Measurements from ENCODE around the gene LGALS3BP.

DNA sequence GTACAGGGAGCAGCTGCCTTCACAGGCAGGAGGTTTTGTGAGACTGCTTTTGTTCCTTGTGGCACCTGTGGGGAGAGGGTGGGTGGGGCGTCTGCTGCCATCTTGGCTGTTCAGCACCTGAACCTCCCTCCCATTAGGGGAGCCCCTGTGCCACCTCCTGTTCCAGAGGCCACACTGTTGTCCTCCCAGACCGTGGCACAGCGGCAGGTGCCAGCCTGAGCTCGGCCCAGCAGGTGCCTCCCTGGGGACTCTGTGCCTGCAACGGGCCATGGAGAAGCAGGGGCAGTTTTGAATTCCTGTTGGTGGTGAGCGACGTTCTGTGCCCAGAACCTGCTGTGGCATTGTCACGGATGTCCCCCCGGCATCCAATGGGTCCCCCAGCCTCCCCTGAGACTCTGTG lies 9.9 kb downstream of the LGALS3BP start:
- TF ChIP-seq, protein P1, sequence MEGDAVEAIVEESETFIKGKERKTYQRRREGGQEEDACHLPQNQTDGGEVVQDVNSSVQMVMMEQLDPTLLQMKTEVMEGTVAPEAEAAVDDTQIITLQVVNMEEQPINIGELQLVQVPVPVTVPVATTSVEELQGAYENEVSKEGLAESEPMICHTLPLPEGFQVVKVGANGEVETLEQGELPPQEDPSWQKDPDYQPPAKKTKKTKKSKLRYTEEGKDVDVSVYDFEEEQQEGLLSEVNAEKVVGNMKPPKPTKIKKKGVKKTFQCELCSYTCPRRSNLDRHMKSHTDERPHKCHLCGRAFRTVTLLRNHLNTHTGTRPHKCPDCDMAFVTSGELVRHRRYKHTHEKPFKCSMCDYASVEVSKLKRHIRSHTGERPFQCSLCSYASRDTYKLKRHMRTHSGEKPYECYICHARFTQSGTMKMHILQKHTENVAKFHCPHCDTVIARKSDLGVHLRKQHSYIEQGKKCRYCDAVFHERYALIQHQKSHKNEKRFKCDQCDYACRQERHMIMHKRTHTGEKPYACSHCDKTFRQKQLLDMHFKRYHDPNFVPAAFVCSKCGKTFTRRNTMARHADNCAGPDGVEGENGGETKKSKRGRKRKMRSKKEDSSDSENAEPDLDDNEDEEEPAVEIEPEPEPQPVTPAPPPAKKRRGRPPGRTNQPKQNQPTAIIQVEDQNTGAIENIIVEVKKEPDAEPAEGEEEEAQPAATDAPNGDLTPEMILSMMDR (IDR thresholded peaks at IDR 0.05; ENCODE audit: insufficient read depth, low read length): no peak
- TF ChIP-seq POLR2AphosphoS5 (IDR thresholded peaks at IDR 0.05; ENCODE audit: low read depth) (no peak), SPI1 (IDR thresholded peaks at IDR 0.05; ENCODE audit: borderline replicate concordance, low read depth) (no peak), GABPA (IDR thresholded peaks at IDR 0.05; ENCODE audit: low read depth) (no peak)
- TF ChIP-seq, protein P2, sequence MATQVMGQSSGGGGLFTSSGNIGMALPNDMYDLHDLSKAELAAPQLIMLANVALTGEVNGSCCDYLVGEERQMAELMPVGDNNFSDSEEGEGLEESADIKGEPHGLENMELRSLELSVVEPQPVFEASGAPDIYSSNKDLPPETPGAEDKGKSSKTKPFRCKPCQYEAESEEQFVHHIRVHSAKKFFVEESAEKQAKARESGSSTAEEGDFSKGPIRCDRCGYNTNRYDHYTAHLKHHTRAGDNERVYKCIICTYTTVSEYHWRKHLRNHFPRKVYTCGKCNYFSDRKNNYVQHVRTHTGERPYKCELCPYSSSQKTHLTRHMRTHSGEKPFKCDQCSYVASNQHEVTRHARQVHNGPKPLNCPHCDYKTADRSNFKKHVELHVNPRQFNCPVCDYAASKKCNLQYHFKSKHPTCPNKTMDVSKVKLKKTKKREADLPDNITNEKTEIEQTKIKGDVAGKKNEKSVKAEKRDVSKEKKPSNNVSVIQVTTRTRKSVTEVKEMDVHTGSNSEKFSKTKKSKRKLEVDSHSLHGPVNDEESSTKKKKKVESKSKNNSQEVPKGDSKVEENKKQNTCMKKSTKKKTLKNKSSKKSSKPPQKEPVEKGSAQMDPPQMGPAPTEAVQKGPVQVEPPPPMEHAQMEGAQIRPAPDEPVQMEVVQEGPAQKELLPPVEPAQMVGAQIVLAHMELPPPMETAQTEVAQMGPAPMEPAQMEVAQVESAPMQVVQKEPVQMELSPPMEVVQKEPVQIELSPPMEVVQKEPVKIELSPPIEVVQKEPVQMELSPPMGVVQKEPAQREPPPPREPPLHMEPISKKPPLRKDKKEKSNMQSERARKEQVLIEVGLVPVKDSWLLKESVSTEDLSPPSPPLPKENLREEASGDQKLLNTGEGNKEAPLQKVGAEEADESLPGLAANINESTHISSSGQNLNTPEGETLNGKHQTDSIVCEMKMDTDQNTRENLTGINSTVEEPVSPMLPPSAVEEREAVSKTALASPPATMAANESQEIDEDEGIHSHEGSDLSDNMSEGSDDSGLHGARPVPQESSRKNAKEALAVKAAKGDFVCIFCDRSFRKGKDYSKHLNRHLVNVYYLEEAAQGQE (IDR thresholded peaks at IDR 0.05; ENCODE audit: insufficient replicate concordance, low read depth): no peak

All from HL-60 (cell line).